ENCODE measurements around the gene CCDC3. TPM values are rescaled to one million over a fixed set of nuclear protein-coding genes. Genes with fewer than 3 reads are reported as not detected.
"Not testable (repeated sequence)": the region's sequence is repeated elsewhere in the genome, so short reads cannot be mapped to it uniquely, and the experiment has no call there.

Gene CCDC3
- total RNA-seq: not detected

GRCh38 chr10:13001041-13001886 is at the start of gene CCDC3:
CCDC3 (minus strand) TSS chr10:13001713; CDS start chr10:13001570, 143 bp downstream.
- Mint-ChIP-seq H3K4me1 (peaks cover 3% of the 10 kb centered on the region), H3K27ac (no peak within 1 kb of the TSS), H3K4me3 (peak within 1 kb of the TSS; percentile 45), H3K9me3 (no peaks in the 10 kb centered on the region), H3K36me3 (no peaks in the 10 kb centered on the region), H3K27me3 (peaks cover 53% of the 10 kb centered on the region)
- POLR2A ChIA-PET: no interaction called here
- ATAC-seq (ENCODE audit: low read depth): no peak
- DNase-seq: peak; percentile 31

GRCh38 chr10:13051126-13051694 is 49.7 kb upstream of the CCDC3 start:
- no peaks in the 10 kb centered on the region for H3K4me1 Mint-ChIP-seq
- POLR2A ChIA-PET: no interaction called here
- DNase-seq (no peak), ATAC-seq (ENCODE audit: low read depth) (no peak)
- peaks cover 8% of the 10 kb centered on the region for H3K27me3 Mint-ChIP-seq
- no peaks in the 10 kb centered on the region for H3K9me3 Mint-ChIP-seq
- no peak overlapping the region for H3K27ac Mint-ChIP-seq
- H3K36me3 Mint-ChIP-seq: no peaks in the 10 kb centered on the region
- H3K4me3 Mint-ChIP-seq: no peak overlapping the region

GRCh38 chr10:13049774-13050420 is 48.4 kb upstream of the CCDC3 start:
- H3K4me3 Mint-ChIP-seq: no peak overlapping the region
- H3K27me3 Mint-ChIP-seq: peaks cover 7% of the 10 kb centered on the region
- H3K4me1 Mint-ChIP-seq: no peaks in the 10 kb centered on the region
- H3K9me3 Mint-ChIP-seq: no peaks in the 10 kb centered on the region
- no peaks in the 10 kb centered on the region for H3K36me3 Mint-ChIP-seq
- ATAC-seq (ENCODE audit: low read depth): no peak
- H3K27ac Mint-ChIP-seq: no peak overlapping the region
- DNase-seq: no peak
- POLR2A ChIA-PET: no interaction called here

GRCh38 chr10:13048762-13049161 is 47.2 kb upstream of the CCDC3 start:
- Mint-ChIP-seq H3K27ac (no peak overlapping the region), H3K4me1 (no peaks in the 10 kb centered on the region), H3K4me3 (no peak overlapping the region), H3K27me3 (peaks cover 8% of the 10 kb centered on the region), H3K36me3 (no peaks in the 10 kb centered on the region), H3K9me3 (no peaks in the 10 kb centered on the region)
- POLR2A ChIA-PET: no interaction called here
- ATAC-seq (ENCODE audit: low read depth) (no peak), DNase-seq (no peak)

- Mint-ChIP-seq H3K36me3 (no peaks in the 10 kb centered on the region), H3K4me1 (no peaks in the 10 kb centered on the region), H3K4me3 (no peak overlapping the region), H3K27ac (no peak overlapping the region), H3K27me3 (peaks cover 8% of the 10 kb centered on the region), H3K9me3 (peaks cover 1% of the 10 kb centered on the region)
- DNase-seq (no peak), ATAC-seq (ENCODE audit: low read depth) (no peak)
- POLR2A ChIA-PET: no interaction called here
Measured at GRCh38 chr10:13047529-13048206, 46.2 kb upstream of the CCDC3 start.

GRCh38 chr10:13046851-13047528 is 45.5 kb upstream of the CCDC3 start:
- Mint-ChIP-seq H3K36me3 (no peaks in the 10 kb centered on the region), H3K9me3 (peaks cover 1% of the 10 kb centered on the region), H3K4me3 (no peak overlapping the region), H3K4me1 (no peaks in the 10 kb centered on the region), H3K27me3 (peaks cover 8% of the 10 kb centered on the region), H3K27ac (no peak overlapping the region)
- ATAC-seq (ENCODE audit: low read depth) (no peak), DNase-seq (no peak)
- POLR2A ChIA-PET: no interaction called here

- no peak overlapping the region for H3K4me3 Mint-ChIP-seq
- no peak overlapping the region for H3K27ac Mint-ChIP-seq
- H3K9me3 Mint-ChIP-seq: peaks cover 1% of the 10 kb centered on the region
- no peaks in the 10 kb centered on the region for H3K4me1 Mint-ChIP-seq
- POLR2A ChIA-PET: no interaction called here
- H3K27me3 Mint-ChIP-seq: peaks cover 2% of the 10 kb centered on the region
- DNase-seq (no peak), ATAC-seq (ENCODE audit: low read depth) (no peak)
- H3K36me3 Mint-ChIP-seq: no peaks in the 10 kb centered on the region
Measured at GRCh38 chr10:13043520-13043919, 42.0 kb upstream of the CCDC3 start.

- no peak for ATAC-seq (ENCODE audit: low read depth)
- Mint-ChIP-seq H3K27ac (no peak overlapping the region), H3K27me3 (peaks cover 7% of the 10 kb centered on the region)
Measured at GRCh38 chr10:13039761-13040160, 38.2 kb upstream of the CCDC3 start.

GRCh38 chr10:13038391-13038790 is 36.9 kb upstream of the CCDC3 start:
- Mint-ChIP-seq H3K27me3 (peaks cover 5% of the 10 kb centered on the region), H3K4me3 (no peak overlapping the region), H3K27ac (no peak overlapping the region), H3K36me3 (no peaks in the 10 kb centered on the region), H3K9me3 (no peaks in the 10 kb centered on the region), H3K4me1 (no peaks in the 10 kb centered on the region)
- no peak for DNase-seq
- POLR2A ChIA-PET: no interaction called here
- no peak for ATAC-seq (ENCODE audit: low read depth)

More at GRCh38 chr10:13039761-13040160, 38.2 kb upstream of the CCDC3 start:
- no peak for DNase-seq
- peaks cover 1% of the 10 kb centered on the region for H3K9me3 Mint-ChIP-seq
- H3K36me3 Mint-ChIP-seq: no peaks in the 10 kb centered on the region
- H3K4me1 Mint-ChIP-seq: no peaks in the 10 kb centered on the region
- H3K4me3 Mint-ChIP-seq: no peak overlapping the region
- POLR2A ChIA-PET: no interaction called here

GRCh38 chr10:13037832-13038231 is 36.3 kb upstream of the CCDC3 start:
- no peak overlapping the region for H3K27ac Mint-ChIP-seq
- ATAC-seq (ENCODE audit: low read depth) (no peak), DNase-seq (no peak)
- H3K4me1 Mint-ChIP-seq: no peaks in the 10 kb centered on the region
- no peaks in the 10 kb centered on the region for H3K36me3 Mint-ChIP-seq
- POLR2A ChIA-PET: no interaction called here
- peaks cover 5% of the 10 kb centered on the region for H3K27me3 Mint-ChIP-seq
- no peaks in the 10 kb centered on the region for H3K9me3 Mint-ChIP-seq
- no peak overlapping the region for H3K4me3 Mint-ChIP-seq

GRCh38 chr10:13036841-13037240 is 35.3 kb upstream of the CCDC3 start:
- Mint-ChIP-seq H3K9me3 (no peaks in the 10 kb centered on the region), H3K4me1 (no peaks in the 10 kb centered on the region), H3K36me3 (no peaks in the 10 kb centered on the region), H3K27ac (no peak overlapping the region), H3K4me3 (no peak overlapping the region), H3K27me3 (peaks cover 5% of the 10 kb centered on the region)
- ATAC-seq (ENCODE audit: low read depth) (no peak), DNase-seq (no peak)
- POLR2A ChIA-PET: no interaction called here

- DNase-seq; H3K4me3 Mint-ChIP-seq; H3K9me3 Mint-ChIP-seq; POLR2A ChIA-PET; H3K4me1 Mint-ChIP-seq; H3K27ac Mint-ChIP-seq; ATAC-seq (ENCODE audit: low read depth); H3K27me3 Mint-ChIP-seq; H3K36me3 Mint-ChIP-seq: not testable (repeated sequence)
Measured at GRCh38 chr10:13035731-13036130, 34.2 kb upstream of the CCDC3 start.

GRCh38 chr10:13026873-13027272 is 25.4 kb upstream of the CCDC3 start:
- H3K27me3 Mint-ChIP-seq: peaks cover 10% of the 10 kb centered on the region
- ATAC-seq (ENCODE audit: low read depth) (no peak), DNase-seq (no peak)
- no peak overlapping the region for H3K4me3 Mint-ChIP-seq
- H3K36me3 Mint-ChIP-seq: no peaks in the 10 kb centered on the region
- POLR2A ChIA-PET: no interaction called here
- H3K9me3 Mint-ChIP-seq: peaks cover 5% of the 10 kb centered on the region
- H3K4me1 Mint-ChIP-seq: no peaks in the 10 kb centered on the region
- H3K27ac Mint-ChIP-seq: no peak overlapping the region

Measured in activated naive CD8-positive, alpha-beta T cell treated with anti-CD3 and anti-CD28 coated beads, Interleukin-2, amount 10 ng/mL, durations not matched to agents 7 days and 5 days (primary cell).